NCI-H2227 (cell line): ENCODE results near the gene ELF2.
A peak's percentile ranks its signal among the peaks of the same experiment; 100 is the strongest.
"Not testable (repeated sequence)": the region's sequence is repeated elsewhere in the genome, so short reads cannot be mapped to it uniquely, and the experiment has no call there.

ENCODE experiments used
- DNase-seq: peaks from one replicate; lab custom pipeline; 2025; ENCODE audit not compliant: unreplicated experiment; lab: John Stamatoyannopoulos, UW

ELF2 gene

DNA sequence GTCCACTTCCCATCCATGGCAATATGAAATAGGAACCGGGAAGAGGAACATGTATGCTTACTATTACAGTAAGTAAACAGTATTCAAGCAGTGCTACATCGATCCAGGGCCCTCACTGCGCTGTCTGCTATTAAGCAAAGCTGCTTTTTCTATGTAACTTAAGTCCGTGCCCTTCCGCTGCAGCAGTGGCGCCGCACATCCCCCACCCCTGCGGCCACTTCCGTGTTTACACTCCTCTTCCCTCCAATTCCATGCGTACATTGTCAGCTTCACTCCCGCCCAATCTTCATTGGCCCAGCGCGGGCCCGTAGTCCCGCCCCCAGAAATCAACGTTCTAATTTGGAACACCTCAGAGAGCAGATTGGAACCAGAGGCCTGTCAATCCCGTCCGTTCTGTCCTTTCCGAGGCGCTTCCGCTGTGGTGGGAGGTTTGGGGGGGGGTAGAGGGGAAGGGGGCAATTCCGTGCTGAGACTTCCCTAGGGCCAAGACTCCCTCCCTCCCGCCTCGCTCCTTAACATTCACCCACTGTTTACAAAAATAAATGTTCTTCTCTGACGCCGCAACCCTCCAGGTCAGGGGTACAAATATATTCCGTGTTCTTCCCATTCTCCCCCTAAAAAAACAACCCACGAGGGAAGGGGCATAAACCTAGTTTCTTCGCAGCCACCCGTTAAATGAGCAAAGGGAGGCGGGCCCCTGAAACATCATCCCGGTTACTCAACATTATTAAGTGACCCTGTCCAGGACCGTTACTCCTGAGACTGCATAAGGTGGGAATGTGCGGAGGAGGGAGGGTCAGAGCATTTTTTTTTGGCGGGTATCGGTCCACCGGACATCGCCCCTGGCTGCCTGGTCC is 94.0 kb downstream of the ELF2 start:
- DNase-seq = peak; percentile 97

DNA sequence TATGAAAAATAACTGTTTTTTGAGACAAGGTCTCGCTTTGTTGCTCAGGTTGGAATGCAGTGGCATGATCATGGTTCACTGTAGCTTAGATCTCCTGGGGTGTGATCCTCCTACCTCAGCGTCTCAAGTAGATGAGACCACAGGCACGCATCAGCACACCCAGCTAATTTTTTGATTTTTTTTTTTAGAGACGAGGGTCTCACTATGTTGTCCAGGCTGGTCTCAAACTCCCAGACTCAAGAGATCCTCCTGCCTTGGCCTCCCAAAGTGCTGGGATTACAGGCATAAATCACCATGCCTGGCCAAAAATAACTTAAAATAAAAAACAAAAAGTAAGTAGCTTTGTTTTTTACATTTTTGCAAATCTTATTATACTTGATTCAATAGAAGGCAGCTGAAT is 98.1 kb downstream of the ELF2 start:
- no peak for DNase-seq

DNA sequence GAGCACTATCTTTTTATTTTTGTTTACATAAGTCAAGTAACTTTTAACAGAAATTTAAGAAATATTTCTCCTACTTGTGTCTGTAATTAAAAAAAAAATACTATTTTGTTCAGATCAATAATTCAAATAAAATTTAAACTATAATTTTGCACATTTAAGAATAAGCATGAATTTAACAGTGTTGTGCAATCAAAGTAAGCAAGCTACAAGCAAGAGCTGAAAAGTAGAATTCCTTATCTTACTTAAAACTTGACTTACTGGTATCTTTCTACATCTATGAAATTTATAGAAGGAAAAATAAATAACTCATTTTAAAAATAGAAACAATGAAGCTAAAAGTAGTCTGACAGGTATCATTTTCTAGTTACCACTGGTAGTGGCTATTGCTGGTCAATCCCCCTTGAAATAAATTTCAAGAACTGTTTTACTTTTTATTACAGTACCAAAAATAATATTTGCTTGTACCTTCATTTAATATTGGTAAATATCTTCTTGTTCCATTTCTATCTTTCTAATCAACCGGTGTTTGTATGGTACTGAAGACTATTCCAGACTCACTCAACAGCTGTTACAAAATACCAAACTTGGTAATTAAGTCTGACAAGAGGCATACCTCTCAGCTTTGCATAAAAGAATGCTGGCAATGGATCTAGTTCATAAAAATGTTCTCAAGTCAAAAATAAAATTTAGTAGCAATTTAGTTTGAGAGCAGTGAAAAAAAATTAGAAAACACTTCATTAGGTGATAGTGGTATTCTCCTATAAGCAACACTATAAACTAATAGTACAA is 99.3 kb downstream of the ELF2 start:
- DNase-seq = no peak

DNA sequence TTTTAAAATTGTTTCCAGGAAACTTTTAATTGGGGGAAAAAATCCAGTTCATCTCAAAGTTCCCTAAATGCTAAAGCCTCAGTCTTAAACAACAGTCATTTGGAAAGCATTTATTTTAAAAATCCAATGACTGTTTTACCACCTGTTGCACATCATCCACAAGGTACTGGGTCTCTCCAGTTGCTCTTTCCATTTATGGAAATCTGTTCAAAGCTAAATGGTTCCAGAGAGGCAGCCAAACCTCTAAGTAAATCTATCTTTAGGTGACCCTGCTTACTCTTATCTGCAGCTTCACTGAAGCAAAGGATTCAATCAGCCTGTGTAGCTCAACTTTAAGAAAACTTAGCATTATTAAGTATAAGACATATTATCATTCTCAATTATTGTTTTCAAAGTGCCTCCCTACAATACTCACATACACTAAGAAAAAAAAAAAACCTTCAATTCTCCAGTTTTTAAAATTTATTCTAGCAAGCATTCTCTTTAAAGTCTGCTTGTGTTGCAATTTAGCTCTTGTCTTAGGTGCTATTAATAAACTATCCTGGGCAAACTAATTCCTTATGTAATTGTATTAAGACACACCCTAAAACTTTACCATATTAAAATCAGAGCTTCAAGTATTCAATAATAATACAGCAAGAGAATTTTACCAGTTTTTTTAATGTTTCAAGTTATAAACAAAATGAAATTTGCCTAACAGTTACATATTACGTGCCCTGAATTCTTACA is 100.8 kb downstream of the ELF2 start:
- DNase-seq = no peak

DNA sequence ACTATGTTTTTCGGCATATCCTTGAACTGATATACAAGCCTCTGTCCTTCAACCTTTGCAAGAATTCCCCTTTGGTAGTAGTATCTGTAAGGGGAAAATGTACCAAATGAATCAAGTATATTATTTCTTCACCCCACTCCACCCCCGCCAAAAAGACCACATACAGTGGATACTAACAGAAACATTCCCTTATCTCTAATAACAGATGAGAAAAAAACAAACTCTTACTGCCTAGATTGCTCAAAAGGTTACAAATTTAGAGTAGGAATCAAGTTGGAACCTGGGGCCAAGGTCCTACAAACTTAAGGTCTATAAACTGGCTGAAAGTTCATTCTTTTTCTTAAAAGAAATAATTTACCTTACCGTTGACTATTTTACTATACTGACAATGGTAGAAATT is 116.4 kb downstream of the ELF2 start:
- no peak for DNase-seq

DNA sequence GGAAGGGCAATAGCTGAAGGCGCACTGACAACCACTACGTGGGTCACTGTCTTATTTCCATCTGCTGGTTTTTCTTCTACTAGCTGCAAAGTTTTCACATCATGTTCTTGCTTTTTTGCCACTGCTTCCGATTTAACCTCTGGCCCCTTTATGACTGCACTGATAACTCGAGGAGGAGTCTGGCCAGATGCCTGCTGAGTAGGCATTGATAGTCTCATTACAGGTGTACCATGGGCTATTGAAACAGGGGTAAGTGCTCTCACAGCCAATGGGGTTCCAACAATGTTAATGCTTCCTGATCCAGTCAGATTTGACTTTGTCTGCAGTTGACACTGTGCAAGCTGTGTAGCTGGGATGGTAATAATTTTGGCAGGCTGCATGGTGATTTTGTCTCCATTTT is 118.0 kb downstream of the ELF2 start:
- not testable (repeated sequence) for DNase-seq

DNA sequence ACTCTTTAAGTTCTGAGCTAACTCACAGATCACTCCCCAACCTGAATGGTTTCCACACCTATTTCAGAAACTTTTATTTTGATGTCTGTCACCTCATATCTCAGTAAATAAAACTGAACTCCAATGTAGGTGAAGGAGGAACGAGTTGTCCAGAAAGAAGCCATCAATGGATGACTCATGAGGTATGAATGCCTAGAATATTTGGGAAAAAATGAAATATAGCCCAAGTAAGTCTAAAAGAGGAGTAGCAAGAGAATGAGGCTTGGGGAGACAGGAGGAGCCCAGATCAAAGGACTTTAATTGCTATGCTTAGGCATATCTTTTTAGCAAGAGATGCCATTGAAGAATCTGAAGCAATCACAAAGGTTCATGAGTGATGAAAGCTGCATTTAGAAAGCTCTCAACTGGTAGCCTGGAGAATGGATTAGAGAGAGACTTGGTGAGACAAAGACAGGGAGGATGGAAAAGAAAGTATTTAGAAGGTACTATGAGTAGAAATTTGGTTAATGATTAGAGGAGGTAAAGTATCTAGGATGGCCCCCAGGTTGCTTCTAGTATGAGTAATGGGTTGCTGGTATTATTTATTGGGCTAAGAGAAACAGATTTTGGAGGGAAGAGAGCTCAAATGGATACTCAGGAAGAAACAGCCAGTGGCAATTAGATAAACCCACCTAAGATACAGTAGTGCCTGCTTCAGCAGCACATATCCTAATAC is 122.1 kb downstream of the ELF2 start:
- DNase-seq = no peak

DNA sequence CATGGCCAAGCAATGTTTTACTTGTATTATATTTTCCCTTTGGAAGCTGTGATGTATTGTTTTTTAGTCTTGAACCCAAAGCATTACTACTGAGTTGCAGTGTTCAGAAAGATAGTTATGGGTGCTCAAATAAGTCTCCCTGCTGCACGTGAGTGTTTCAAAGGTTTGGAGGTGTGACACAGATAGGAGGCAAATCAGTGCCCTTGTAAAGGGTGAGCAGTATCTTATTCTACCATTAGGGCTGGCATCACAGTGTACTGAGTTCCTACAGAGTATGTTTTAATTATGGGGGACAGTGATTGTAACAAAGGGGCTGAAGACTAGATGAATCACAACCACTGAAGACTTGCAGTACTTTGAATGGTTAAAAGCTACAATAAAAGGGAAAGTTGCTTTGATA is 123.1 kb downstream of the ELF2 start:
- no peak for DNase-seq

DNA sequence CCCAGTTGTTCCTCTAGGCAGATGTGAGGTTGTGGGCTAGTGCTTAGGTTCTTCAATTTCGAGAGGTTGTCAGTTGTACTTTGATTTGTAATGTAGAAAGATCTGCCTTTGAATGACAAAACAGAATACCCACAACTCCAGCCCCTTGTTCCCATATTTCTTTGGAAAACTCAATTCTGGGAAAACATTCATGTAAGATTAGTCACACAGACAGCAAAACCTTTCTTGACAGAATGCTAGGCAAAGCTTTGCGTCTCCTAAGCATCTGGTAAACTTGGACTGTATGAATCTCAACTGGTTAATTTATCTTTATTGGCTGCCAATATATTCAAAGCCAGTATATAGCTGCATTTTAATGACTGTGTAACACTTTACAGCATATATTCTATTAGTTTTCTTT is 126.6 kb downstream of the ELF2 start:
- DNase-seq = no peak

DNA sequence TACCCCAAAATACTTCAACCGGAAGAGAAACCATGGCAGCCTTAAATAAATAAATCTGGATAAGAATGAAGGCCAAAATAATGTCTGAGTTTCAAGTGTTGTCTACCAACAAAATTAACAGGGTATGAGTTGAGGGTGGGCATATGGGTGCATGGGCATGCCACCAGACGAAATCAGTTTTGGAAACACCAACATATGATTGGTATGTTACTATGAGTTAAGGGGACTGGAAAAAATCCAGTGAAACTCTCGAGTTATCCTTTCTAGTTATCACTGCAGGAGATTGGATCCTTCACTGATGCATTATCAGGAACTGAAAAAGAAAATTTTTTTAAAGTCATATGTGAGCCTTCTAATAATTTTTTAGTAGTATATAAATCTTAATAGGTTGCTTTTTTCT is 129.0 kb downstream of the ELF2 start:
- no peak for DNase-seq

DNA sequence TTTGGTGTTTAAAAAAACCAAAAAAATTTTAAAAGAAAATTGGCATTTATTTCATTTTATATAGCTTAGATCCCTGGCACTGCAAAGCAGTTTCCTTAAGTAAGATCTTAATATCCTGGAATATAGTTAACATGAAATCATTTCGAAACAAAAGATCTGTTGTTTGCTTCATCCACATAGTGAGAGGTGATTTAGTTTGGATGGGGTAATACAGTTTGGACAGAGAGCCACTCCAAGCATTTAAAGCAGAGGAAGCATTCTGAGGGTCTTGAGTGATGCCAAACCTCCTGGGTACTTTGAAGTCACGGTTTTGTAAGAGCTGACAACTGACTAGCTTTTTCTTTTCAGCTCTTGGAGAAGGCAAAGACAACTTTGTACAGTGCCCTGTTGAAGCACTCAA is 132.7 kb downstream of the ELF2 start:
- no peak for DNase-seq

DNA sequence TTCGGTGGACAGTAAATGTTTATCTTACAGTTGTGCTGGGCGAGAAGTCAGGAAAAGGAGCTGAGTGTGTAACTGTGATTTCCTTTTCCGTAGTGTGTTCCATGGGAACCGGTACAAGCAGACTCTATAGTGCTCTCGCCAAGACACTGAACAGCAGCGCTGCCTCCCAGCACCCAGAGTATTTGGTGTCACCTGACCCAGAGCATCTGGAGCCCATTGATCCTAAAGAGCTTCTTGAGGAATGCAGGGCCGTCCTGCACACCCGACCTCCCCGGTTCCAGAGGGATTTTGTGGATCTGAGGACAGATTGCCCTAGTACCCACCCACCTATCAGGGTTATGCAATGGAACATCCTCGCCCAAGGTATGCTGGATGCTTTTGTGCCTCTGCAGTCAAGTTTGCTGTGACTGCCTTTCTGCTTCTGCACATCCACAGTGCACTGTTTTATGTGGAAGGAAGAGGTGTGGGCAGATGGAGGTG is 134.0 kb downstream of the ELF2 start:
- DNase-seq = no peak

DNA sequence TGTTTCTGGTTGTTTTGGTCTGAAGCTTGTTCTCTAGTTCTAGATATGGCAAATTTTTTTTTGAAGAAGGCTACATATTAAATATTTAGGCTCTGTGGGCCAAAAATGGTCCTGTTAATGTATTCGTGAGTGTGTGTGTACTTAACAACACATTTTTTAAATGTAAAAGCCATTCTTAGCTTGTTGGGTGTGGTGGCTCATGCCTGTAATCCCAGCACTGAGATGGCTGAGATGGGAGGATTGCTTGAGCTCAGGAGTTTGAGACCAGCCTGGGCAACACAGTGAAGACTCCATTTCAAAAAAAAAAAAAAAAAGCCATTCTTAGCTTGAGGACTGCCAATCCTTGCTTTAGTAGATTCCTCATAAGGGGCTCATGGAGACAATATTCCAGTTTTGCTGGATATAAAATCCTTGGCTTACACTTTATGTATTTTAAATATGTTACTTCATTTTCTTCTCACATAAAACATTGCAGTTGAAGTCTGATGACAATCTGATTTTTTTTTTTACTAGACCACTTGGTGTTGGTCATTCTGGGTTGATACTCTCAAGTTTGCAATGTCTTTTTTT is 138.1 kb downstream of the ELF2 start:
- DNase-seq = no peak

DNA sequence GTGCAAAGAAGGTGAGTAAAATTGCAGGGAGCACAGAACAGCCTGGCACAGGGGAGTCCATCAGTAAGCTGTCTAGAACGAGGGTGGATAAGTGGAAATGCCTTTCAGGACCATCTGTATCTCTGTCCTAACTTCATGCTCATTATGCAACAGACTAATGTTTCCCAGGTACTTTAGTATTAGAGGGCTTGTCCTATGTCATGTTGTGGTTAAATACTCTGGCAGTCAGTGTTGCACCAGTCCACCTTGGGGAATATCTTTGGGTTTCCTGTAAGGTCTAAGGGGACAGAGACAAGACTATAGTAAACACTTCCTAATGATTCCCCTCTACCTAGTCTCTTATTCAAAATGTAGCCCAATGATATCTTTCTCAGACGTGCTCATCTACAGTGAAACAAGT is 140.1 kb downstream of the ELF2 start:
- no peak for DNase-seq

DNA sequence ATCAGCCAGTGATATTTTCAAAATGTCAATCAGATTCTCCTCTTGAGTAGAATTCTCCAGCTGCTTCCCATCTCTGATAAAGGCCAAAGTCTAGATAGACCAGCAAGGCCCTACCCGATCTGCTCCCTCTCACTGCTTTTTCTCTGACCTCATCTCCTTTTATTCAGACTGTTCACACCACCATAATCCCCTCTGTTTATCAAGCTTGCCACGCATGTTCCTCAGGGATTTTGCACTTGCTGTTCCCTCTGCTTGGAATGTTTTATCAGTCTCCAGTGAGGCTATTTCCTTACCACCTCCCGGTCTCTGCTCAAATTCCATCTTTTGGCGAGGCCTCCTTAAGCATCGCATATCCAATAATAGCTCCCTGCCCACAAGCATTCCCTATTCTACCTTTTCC is 141.4 kb downstream of the ELF2 start:
- DNase-seq = no peak

DNA sequence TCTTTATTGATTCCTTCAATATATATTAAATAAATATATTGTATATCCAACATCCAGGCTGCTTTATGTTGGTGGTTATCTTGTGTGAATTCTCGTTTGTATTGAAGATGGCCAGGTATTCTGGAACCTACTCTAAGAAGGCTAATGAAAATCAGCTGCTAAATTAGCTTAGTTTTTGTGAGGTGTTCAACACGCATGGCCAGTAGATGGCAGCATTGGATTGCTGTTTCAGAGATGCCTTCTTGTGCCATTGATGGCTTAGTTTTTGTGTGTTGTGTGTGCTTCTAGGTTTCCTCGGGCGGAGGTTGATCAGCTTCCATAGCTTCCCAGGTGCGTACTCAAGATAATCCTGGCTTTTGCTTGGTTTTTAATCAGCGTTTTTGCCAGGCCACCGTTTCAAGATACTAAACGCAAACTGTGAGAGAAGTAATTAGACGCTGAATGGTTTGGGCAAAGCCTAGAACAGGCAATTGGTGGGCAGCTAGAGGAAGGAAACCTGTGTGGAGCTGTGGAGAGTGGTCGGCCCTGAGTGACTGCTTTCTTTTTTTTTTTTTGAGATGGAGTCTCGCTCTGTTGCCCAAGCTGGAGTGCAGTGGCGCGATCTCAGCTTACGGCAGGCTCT is 146.3 kb downstream of the ELF2 start:
- peak; percentile 76 for DNase-seq

DNA sequence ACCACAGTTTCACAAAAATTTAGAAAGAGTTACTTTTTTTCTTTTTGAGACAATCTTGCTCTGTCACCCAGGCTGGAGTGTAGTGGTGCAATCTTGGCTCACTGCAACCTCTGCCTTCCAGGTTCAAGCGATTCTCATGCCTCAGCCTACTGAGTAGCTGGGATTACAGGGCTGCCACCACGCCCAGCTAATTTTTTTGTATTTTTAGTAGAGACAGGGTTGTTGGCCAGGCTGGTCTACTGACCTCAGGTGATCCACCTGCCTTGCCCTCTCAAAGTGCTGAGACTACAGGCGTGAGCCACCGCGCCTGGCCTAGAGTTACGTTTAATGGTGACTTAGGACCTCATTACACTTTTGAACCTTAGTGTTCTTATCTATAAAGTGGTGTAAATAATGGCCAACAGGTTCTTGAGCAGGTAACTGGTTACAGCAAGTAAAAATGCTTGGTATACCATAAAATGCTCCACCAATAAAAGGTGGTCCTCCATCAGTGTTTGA is 147.1 kb downstream of the ELF2 start:
- DNase-seq = not testable (repeated sequence)

DNA sequence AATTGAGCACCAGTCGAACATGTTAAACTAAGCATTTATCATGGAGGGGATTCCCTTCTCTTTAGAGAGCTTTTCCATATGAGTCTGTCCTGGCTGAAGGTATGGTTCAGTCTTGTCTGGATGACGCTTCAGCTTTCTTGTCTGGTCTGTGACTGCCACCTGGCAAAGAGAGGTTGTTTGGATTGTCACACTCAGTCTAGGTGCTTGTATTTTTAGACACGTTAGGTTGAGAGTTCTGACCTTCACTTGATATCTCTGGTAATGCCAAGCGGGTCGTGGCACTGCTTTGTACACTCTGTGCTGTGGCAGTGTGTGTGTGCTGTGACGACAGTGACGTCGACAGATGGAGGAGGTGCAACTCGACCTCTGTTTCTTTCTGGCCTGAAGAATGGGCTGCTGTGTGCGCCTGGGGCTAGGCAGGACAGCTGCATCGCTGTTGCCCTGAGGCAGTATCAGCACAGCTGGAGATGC is 148.8 kb downstream of the ELF2 start:
- no peak for DNase-seq

DNA sequence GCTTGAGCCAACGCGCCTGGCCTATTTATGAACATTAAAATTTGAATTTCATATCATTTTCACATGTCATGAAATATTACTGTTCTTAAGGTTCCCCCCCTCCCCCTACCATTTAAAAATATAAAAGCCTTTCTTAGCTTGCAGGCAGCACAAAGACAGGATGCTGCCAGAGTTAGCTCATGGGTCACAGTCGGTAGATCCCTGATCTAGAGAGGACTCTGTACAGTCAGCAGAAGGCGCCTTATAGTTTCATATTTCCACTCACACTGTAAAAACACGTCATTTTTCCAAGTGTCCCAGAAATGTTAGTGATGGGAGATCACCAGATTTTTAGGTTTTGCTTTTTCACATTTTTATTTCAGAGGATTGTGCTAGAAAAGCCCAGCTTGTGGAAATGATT is 149.2 kb downstream of the ELF2 start:
- DNase-seq = no peak

DNA sequence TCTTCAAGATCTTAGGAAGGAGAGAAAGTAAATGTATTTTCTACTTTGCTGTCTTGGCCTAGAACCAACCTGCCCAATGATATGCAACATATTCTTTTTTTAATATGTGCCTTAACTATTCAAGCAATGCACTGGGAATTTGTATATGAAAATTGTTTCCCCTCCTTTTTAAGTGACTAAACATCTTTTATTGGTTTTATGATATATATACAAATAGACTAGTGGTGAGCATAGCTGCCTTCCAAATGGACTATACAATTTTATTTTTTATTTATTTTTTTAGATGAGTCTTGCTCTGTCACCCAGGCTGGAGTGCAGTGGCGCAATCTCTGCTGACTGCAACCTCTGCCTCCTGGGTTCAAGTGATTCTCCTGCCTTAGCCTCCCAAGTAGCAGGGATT is 151.2 kb downstream of the ELF2 start:
- no peak for DNase-seq
